Measurements from ENCODE around the gene CABLES1. TPM values are rescaled to one million over a fixed set of nuclear protein-coding genes. Genes with fewer than 3 reads are reported as not detected.
A peak's percentile ranks its signal among the peaks of the same experiment; 100 is the strongest.

Gene CABLES1
- total RNA-seq, 1 donor from 2014 or later = 12.7 TPM

DNA sequence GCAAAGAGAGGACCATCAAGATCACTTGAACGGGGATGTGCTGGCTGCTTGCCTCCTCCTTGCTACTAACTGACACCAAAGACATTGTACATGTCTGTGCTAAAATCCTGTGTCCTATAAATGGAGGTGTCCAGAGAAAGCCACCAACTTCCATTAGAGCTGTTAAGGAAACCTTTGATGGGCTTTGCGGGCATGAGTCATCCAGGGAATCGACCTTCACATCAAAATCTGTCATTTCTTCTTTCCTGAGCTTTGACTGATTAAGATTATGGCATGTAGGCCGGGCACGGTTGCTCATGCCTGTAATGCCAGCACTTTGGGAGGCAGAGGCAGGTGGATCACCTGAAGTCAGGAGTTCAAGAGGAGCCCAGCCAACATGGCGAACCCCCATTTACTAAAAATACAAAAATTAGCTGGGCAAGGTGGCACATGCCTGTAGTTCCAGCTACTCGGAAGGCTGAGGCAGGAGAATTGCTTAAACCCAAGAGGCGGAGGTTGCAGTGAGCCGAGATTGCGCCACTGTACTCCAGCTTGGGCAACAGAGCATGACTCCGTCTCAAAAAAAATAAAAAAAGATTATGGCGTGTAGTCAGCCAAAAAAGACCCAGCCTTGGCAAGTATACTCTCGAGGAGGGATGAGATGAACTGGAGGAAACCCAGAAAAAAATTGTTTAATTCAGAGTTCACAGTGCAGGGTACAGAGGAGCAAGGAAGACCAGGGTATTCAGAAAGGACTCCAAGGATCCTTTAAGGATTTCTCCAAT, 115.8 kb downstream of the CABLES1 start:
- H3K9me3 Mint-ChIP-seq = peaks cover 3% of the 10 kb centered on the region
- no peak overlapping the region for H3K4me3 Mint-ChIP-seq
- H3K27me3 Mint-ChIP-seq (ENCODE audit: low read depth) = no peaks in the 10 kb centered on the region
- TF ChIP-seq CTCF (IDR thresholded peaks at IDR 0.05; ENCODE audit: unreplicated experiment) = no peak
- H3K4me1 Mint-ChIP-seq = no peaks in the 10 kb centered on the region
- H3K27ac Mint-ChIP-seq = no peak overlapping the region
- peaks cover 34% of the 10 kb centered on the region for H3K36me3 Mint-ChIP-seq
- DNase-seq (ENCODE audit: low spot score in 2 of 2, unreplicated experiment in 2 of 2) = no peak

GRCh38 chr18:23253630-23254029, 118.3 kb downstream of the CABLES1 start:
- H3K4me3 Mint-ChIP-seq = no peak overlapping the region
- no peak overlapping the region for H3K27ac Mint-ChIP-seq
- H3K4me1 Mint-ChIP-seq = peaks cover 20% of the 10 kb centered on the region
- peaks cover 32% of the 10 kb centered on the region for H3K36me3 Mint-ChIP-seq
- no peak for DNase-seq (ENCODE audit: low spot score in 2 of 2, unreplicated experiment in 2 of 2)
- no peaks in the 10 kb centered on the region for H3K9me3 Mint-ChIP-seq
- no peak for TF ChIP-seq CTCF (IDR thresholded peaks at IDR 0.05; ENCODE audit: unreplicated experiment)
- no peaks in the 10 kb centered on the region for H3K27me3 Mint-ChIP-seq (ENCODE audit: low read depth)

GRCh38 chr18:23257137-23257536, 121.9 kb downstream of the CABLES1 start:
- Mint-ChIP-seq H3K4me1 (peaks cover 45% of the 10 kb centered on the region), H3K9me3 (no peaks in the 10 kb centered on the region), H3K4me3 (no peak overlapping the region), H3K27ac (no peak overlapping the region), H3K36me3 (peaks cover 20% of the 10 kb centered on the region), H3K27me3 (ENCODE audit: low read depth) (no peaks in the 10 kb centered on the region)
- no peak for DNase-seq (ENCODE audit: low spot score in 2 of 2, unreplicated experiment in 2 of 2)
- no peak for TF ChIP-seq CTCF (IDR thresholded peaks at IDR 0.05; ENCODE audit: unreplicated experiment)

DNA sequence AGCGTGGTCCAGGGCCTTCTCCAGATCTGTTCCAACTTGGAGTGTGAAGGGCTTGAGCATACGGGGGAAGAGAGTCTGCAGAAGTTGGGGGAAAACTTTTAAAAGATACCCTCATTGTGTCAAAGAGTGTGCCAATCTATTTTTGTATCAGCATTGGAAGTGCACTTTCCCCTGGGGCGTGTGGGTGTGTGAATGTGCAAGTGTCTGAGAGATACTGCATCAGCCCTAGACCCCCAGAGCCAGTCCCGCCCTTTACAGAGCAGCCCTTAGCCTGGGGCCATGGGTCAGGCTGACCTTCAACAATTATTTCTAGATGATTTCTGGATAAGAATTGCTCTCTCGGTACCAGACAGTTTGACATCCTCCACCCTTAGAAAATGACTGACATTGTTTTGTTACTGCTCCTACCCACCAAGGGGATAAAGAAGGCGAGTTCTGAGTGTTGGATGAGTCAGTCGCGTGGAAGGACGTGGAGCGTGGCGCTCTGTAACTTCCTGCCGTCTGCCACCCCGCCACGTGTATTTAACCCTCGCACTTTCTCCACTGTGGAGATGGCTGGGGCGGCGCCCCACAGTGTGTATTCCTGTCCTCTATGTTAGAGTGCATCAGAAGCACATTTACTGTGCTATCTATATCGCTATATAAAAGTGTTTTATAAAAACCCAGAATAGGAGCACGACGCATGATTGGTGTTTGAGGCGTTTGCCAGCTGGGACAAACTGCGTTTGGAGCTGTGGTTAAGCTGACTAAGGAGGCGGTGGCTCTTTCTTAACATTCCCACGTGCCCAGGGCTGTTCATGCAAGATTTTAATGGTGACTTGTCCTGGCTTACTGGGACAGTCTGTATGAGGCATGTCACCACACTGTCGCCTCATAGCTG, 122.6 kb downstream of the CABLES1 start:
- H3K27ac Mint-ChIP-seq = no peak overlapping the region
- peaks cover 45% of the 10 kb centered on the region for H3K4me1 Mint-ChIP-seq
- H3K36me3 Mint-ChIP-seq = peaks cover 16% of the 10 kb centered on the region
- DNase-seq (ENCODE audit: low spot score in 2 of 2, unreplicated experiment in 2 of 2) = no peak
- H3K27me3 Mint-ChIP-seq (ENCODE audit: low read depth) = no peaks in the 10 kb centered on the region
- H3K4me3 Mint-ChIP-seq = no peak overlapping the region
- no peaks in the 10 kb centered on the region for H3K9me3 Mint-ChIP-seq
- no peak for TF ChIP-seq CTCF (IDR thresholded peaks at IDR 0.05; ENCODE audit: unreplicated experiment)

GRCh38 chr18:23258566-23259469, 123.5 kb downstream of the CABLES1 start:
- Mint-ChIP-seq H3K36me3 (peaks cover 10% of the 10 kb centered on the region), H3K4me3 (peak overlapping the region; percentile 34), H3K4me1 (peaks cover 45% of the 10 kb centered on the region), H3K27me3 (ENCODE audit: low read depth) (no peaks in the 10 kb centered on the region), H3K9me3 (no peaks in the 10 kb centered on the region), H3K27ac (peak overlapping the region; percentile 96)
- TF ChIP-seq CTCF (IDR thresholded peaks at IDR 0.05; ENCODE audit: unreplicated experiment) = no peak
- DNase-seq (ENCODE audit: low spot score in 2 of 2, unreplicated experiment in 2 of 2) = no peak

Data from mesothelial cell of epicardium (in vitro differentiated cells).